Limb (tissue), 2 donors: ENCODE data around the gene FAM78B.

Source experiments
- DNase-seq, 2 donors: peaks; one replicate each; pipeline ENCODE4 v3.0.0-alpha.2; 2016; ENCODE audit errors: extremely low spot score in 2 of 2

The FAM78B gene

GRCh38 chr1:166120281-166120680 is 46.5 kb downstream of the FAM78B start:
- no peak for DNase-seq

DNA sequence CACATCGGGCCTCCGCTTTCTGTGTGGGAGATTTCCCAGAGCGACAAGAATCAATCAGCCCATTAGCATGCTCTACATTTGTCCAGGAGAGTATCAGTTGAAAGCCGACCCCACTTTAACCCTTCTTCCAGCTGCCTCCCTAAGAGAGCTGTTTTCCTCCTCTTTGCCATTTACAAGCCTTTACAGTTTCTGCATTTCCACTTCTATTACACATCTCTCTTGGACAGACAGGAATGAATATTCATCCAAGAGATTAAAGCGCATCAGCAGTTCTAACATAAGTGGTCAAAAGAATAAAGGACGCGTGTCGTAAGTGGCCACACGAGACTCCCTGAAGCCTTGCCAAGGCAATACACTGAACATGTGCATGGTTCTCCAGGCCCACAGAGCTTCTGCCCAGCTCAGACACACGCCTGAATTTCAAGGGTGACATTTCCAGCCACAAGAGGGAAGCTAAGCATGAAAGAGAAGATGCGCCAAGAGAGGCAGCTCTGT is 47.3 kb downstream of the FAM78B start:
- no peak for DNase-seq

GRCh38 chr1:166117776-166118175 is 49.0 kb downstream of the FAM78B start:
- DNase-seq, result no peak

DNA sequence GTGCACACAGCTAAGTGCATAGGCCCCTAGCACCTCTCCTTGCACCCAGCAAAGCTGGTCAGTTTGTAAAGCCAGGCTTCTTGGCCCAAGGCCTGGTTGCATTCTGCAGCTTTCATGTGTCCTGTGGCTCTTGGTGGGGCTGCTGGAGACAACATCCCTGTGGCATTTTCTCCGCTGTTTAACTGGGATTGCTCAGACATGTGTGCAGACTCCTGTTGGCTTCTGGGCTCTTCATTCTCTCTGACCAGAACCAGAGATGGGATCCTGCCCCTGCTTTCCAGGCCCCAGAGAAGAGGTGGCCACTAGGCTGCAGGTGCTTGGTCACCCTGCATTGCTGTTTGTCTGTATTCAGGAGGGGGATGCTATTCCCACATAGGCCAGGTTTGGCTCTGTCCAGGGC is 50.8 kb downstream of the FAM78B start:
- no peak for DNase-seq

GRCh38 chr1:166114419-166114818 is 52.4 kb downstream of the FAM78B start:
- no peak for DNase-seq

DNA sequence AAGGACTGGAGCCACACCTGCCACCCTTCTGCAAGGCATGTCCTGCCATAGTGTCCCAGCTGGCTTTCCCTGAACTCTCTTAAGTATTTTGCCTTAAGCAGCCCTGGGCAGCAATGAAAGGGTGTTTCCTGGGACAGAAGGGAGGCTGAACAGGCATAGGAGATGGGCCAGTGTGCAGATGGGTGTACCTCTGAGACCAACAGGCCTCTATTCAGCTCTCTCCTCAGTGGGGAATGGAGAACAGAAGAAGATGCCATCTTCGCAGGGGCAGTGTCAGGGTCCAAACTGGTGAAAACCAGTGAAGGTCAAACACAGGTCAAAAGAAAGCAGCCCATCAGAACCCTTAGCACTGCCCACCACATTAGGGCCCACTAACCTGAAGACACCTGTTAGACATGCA is 53.2 kb downstream of the FAM78B start:
- no peak for DNase-seq

GRCh38 chr1:166113031-166113430 is 53.8 kb downstream of the FAM78B start:
- no peak for DNase-seq

DNA sequence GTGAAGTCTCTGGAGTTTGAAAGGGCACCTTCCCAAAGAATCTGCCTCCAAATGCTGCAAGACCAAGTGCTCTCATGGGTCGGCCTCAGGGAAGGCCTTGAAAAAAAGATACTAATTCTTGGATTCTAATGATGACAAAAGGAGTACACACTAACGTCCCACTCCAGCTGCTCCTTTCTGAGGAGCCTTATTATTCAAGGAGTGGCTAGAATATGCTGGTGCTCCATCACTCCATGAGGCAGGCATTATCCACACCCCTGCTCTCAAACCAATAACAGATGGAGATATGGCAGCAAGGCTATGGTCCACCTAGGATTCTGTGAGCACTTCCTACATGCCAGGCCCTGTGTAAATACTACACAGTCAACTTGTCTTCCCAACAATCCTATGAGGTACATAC is 54.4 kb downstream of the FAM78B start:
- no peak for DNase-seq

DNA sequence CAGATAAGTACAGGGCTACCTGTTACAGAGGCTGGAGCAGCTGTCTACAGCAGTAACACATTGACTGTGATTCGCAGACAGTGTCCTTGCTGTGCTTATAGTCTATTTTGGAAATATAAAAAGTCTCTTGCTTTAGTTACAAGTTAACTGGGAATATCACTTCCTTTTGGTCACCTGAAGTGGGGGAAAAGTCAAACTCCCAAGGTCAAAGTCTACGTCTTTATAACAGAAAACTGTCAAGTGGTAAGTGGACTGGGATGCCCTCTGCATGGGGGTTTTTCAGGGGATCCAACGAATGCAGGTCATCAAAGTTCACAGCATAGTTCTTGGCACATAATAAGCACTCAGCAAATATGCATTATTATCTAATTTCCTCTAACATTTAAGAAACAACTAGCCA is 55.4 kb downstream of the FAM78B start:
- no peak for DNase-seq

DNA sequence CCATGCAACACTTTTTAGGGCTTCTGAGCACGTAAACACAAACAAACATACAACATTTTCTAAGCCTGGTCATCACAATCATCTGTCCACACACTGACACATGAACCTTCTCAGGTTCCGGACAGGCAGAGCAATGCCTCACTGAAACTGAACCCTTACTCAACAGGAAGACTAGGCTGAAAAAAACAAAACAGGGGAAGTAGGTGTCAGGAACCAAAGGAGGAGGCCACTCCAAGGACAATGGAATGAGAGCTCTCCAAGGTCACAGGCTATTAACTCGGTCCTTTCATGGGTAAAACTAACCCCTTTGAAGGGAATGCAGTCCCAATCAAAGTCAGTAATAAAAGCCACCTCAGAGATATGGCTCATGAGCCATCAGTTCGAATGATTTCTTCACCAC is 76.6 kb downstream of the FAM78B start:
- DNase-seq, result no peak

- DNase-seq, result no peak
Measured at GRCh38 chr1:166089804-166090203, 77.0 kb downstream of the FAM78B start.

GRCh38 chr1:166088572-166088955 is 78.2 kb downstream of the FAM78B start:
- DNase-seq, result no peak

DNA sequence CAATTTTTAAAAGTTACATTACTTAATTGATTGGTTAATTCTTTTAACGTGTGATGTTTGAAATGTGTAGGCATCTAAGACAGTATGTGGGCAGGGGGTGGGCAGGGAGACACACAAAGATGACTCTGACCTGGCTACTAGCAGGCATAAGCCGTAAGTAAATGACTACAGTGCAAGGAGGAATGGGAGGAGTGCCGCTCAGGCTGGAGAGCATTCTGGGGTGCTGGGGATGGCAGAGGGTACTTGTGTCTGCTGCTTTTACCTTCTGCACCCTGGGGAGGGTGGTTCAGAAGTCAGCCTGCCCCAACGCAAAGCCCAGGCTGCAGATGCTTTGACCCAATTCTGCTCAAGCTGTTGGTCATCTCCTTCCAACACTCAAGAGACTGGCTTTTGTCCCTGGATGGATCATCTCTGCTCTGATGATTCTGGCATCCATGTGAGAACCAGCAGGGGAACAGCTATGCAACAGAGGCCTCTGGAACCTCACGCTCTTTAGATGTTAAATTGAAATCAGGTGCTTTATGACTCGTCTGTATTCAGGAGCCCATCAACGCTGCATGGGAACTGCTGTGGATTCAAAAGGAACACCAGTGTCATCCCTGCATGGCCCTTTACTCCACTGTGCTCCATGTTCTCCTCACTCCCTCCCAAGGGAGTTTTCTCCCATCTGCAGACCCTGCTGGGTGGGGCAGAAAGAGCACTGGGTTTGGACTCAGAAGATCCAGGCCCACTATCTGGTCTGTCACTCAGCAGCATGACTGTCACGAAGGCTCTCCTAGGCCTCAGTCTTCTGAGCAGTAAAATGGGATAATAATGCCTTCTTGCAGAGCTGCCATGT is 78.8 kb downstream of the FAM78B start:
- DNase-seq, result no peak

DNA sequence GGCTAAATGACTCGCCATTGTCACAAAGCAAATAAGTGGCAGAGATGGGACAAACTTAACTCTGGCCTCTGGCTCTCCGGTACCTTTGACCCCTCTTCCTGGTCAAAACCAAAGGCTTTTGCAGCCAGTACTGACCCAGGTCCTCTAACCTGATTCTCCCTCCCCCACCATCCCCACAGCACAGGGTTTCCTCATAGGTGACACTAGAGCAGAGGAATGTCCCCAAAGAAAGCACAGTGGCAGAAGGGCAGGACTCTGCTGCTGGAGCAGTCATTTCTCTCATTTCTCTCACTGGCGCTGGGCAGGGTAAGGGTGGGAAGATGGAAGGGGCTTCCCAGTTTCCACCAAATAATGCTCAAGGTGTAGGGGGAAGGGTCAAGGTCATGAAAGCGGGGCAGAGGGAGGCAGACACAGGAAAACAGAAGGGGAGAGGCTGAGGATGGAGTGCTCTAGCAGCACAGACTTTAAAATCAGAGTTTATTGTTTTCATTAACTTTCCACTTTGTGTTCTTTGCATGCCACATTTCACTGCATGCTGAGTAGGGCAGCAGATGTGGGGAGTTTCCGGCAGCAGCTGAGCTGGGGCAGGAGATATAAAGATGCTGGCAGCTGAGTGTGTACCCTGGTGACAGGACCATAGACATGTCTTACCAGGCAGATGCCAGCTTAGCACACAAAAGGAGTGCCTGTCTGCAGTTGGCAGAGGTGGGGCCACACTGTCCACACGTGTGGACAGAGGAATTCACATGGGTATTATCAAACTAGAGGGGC is 80.5 kb downstream of the FAM78B start:
- no peak for DNase-seq

DNA sequence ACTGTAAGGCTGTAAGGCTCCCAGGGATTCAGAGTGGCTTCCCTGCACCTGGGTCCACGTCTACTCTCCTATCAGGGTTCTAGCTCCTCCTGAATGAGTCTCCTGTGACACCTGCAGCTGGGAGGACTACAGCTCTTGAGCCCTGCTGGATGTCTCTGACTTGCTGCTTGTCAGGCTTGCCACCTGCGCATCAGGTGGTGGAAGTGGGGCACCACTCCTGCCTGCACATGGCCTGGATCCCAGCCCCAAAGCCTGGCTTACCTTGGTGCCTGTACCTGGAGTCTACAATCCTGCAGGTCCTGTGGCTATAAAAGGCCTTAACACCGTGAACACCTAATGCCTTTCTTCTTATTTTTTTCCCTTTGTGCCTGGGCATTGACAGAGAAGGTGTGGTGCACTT is 82.2 kb downstream of the FAM78B start:
- no peak for DNase-seq

DNA sequence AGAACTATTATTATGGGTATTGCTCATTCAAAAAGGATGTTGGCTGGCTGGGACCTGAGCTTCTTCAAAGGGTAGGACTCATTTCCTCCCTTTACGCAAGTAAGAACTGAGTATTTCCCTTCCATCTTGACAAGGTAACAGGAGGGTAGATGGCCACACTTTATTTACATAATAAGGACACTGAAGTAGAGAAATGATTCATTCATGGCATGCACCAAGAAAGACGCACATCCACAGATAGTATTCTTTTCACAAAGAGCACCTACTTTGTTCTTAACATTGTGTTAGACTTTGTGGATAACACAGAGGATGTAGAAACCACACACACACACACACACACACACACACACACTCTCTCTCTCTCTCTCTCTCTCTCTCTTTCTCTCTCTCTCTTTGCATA is 82.9 kb downstream of the FAM78B start:
- DNase-seq, result no peak

DNA sequence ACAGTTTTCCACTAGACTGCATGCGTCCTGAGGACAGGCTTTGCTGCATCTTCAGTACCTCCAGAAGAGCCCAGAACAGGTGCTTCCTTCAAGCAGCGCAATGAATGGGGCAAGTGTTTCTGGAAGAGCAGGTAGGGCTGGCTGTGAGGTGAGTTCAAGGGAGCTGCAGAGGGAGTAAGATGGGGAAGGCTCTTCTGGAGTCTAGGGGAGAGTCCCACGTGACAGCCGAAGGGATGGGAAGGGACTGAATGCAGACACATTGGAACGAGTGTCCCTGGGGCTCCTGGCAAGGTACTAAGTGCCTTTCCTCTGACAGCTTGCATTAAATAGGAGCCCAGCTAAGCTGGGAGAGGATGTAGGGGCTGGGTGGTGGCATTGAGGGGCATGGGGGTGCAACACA is 84.2 kb downstream of the FAM78B start:
- no peak for DNase-seq

DNA sequence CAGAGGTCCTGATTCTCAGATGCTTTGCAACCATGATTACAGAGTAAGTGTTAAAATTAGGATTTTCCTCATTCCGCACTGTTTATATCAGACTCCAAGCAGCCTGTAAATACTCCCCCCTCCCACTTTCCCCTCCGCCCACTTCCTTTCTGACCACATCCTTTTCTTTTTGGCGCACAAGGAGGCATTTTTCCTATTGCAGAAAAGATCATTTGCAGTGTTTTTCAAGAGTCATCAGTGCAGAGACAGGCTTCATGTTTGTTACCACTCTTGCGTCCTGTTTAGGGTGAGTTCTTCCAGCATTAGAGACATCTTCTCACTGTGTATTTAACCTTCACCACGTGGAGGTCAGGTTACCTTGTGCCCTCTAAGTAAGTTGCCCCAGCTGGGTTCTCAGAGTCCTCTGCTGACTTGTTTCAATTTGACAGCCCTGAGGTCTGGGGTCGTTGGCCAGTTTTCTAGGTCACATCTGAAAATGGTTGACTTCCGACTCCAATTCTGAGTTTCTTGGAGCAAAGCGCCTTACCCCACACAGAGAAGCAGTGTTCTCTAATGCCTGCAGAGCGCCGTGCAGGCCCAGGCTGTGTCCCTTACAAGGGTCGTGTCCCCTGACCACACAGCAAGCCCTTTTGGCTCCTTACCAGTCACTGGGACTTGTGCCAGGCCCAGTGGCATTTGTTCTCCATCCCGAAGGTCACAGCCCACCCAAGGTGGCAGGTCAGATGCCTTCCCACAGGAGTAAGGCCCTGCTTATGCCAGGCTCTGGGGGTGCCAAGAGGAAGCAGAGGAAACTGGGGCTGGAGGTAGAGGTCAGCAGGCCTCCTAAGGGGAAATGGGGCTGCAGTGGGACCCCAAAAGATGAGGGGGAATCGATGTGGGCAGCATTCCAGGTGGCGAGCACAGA is 85.6 kb downstream of the FAM78B start:
- DNase-seq, result no peak

GRCh38 chr1:166080277-166080966 is 86.4 kb downstream of the FAM78B start:
- no peak for DNase-seq

GRCh38 chr1:166079276-166079675 is 87.5 kb downstream of the FAM78B start:
- no peak for DNase-seq

DNA sequence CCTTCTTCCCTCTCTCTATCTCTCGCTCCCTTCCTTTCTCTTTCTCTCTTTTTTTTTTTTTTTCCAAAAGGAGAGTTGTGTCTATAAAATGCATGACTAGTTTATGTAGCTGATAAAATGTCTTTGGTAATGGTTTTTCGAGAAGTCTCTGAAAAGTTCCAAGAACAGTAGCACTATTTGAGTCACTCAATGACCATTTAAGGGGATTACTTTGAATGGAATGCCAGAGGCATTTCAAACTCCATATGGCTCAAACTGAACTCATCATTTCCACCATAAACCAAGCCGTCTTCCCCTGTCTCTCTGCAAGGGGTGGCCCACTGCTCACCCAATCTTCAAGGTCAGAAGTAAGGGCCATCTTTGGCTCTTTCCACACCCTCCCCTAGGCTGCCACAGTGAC is 93.3 kb downstream of the FAM78B start:
- DNase-seq, result no peak
